IMR-90 (cell line): Measurements from ENCODE around the gene FXYD5.

Experiments
- BHLHE40 ChIP-seq: fragments of 150-350 bp; IDR thresholded peaks from 2 replicates; pipeline ENCODE4 v1.6.1; 2016; ENCODE audit warnings: mild to moderate bottlenecking, low read depth, low read length
- FOS ChIP-seq: fragments of 150-350 bp; IDR thresholded peaks from 2 replicates; pipeline ENCODE4 v1.6.1; 2016; ENCODE audit warnings: low read depth, low read length
- MAFK ChIP-seq: IDR thresholded peaks from 2 replicates; pipeline ENCODE4 v1.6.1; 2012; ENCODE audit warnings: low read depth, low read length, improper control_type of control experiment
- NFE2L2 ChIP-seq: fragments of 150-350 bp; IDR thresholded peaks from 2 replicates; pipeline ENCODE4 v1.6.1; 2016; ENCODE audit warnings: low read depth, mild to moderate bottlenecking, low read length
- POLR2A ChIP-seq: IDR thresholded peaks from 2 replicates; pipeline ENCODE4 v1.6.1; 2012; ENCODE audit warnings: mild to moderate bottlenecking, low read depth, low read length
- RAD21 ChIP-seq: IDR thresholded peaks from 2 replicates; pipeline ENCODE4 v1.6.1; 2012; ENCODE audit warnings: low read length, improper control_type of control experiment
- RFX5 ChIP-seq: IDR thresholded peaks from 2 replicates; pipeline ENCODE4 v1.8.0; 2012; ENCODE audit warnings: low read depth, mild to moderate bottlenecking, low read length, moderate library complexity
- SMC3 ChIP-seq: fragments of 150-350 bp; IDR thresholded peaks from 2 replicates; pipeline ENCODE4 v1.6.1; 2016; ENCODE audit warnings: low read depth, mild to moderate bottlenecking, antibody characterized with exemption, low read length, moderate library complexity
- TF ChIP-seq, protein P1 (sequence below): conservative IDR thresholded peaks from 2 replicates; pipeline ENCODE4 v1.5.1; 2012; ENCODE audit warnings: mild to moderate bottlenecking, low read depth, low read length, improper control_type of control experiment
- TF ChIP-seq, protein P2 (sequence below): fragments of 150-350 bp; IDR thresholded peaks from 2 replicates; pipeline ENCODE4 v1.6.1; 2017; ENCODE audit warnings: mild to moderate bottlenecking, antibody characterized with exemption, low read length, low read depth
- TF ChIP-seq, protein P3 (sequence below): fragments of 150-350 bp; IDR thresholded peaks from 2 replicates; pipeline ENCODE4 v1.6.1; 2016; ENCODE audit warnings: low read depth, mild to moderate bottlenecking, low read length, moderate library complexity, borderline replicate concordance

GRCh38 chr19:35199481-35199880 lies 44.9 kb downstream of the FXYD5 start:
- TF ChIP-seq, protein P1, sequence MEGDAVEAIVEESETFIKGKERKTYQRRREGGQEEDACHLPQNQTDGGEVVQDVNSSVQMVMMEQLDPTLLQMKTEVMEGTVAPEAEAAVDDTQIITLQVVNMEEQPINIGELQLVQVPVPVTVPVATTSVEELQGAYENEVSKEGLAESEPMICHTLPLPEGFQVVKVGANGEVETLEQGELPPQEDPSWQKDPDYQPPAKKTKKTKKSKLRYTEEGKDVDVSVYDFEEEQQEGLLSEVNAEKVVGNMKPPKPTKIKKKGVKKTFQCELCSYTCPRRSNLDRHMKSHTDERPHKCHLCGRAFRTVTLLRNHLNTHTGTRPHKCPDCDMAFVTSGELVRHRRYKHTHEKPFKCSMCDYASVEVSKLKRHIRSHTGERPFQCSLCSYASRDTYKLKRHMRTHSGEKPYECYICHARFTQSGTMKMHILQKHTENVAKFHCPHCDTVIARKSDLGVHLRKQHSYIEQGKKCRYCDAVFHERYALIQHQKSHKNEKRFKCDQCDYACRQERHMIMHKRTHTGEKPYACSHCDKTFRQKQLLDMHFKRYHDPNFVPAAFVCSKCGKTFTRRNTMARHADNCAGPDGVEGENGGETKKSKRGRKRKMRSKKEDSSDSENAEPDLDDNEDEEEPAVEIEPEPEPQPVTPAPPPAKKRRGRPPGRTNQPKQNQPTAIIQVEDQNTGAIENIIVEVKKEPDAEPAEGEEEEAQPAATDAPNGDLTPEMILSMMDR: no peak
- TF ChIP-seq, protein P2, sequence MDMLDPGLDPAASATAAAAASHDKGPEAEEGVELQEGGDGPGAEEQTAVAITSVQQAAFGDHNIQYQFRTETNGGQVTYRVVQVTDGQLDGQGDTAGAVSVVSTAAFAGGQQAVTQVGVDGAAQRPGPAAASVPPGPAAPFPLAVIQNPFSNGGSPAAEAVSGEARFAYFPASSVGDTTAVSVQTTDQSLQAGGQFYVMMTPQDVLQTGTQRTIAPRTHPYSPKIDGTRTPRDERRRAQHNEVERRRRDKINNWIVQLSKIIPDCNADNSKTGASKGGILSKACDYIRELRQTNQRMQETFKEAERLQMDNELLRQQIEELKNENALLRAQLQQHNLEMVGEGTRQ: no peak
- no peak for TF ChIP-seq POLR2A
- TF ChIP-seq MAFK: no peak
- TF ChIP-seq RAD21: no peak
- TF ChIP-seq, protein P3, sequence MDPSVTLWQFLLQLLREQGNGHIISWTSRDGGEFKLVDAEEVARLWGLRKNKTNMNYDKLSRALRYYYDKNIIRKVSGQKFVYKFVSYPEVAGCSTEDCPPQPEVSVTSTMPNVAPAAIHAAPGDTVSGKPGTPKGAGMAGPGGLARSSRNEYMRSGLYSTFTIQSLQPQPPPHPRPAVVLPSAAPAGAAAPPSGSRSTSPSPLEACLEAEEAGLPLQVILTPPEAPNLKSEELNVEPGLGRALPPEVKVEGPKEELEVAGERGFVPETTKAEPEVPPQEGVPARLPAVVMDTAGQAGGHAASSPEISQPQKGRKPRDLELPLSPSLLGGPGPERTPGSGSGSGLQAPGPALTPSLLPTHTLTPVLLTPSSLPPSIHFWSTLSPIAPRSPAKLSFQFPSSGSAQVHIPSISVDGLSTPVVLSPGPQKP: no peak
- TF ChIP-seq SMC3: no peak
- no peak for TF ChIP-seq BHLHE40
- no peak for TF ChIP-seq NFE2L2
- TF ChIP-seq FOS: no peak
- no peak for TF ChIP-seq RFX5
